Mesenchymal stem cell (in vitro differentiated cells and primary cell): ENCODE measurements around the gene BTBD2.

Experiments used
- DNase-seq: peaks from one replicate; pipeline ENCODE4 v3.0.0-alpha.2; 2013
- H2AFZ ChIP-seq: one replicate; pipeline ENCODE4 v1.6.1; 2013; ENCODE audit warnings: low read depth, mild to moderate bottlenecking, control low read depth, inconsistent platforms, low read length, moderate library complexity
- H2AK5ac ChIP-seq: 2 replicates; pipeline ENCODE4 v1.6.1; 2013; ENCODE audit warnings: low read length, moderate library complexity, mild to moderate bottlenecking, inconsistent platforms; ENCODE audit not compliant: severe bottlenecking
- H2BK120ac ChIP-seq: one replicate; pipeline ENCODE4 v1.6.1; 2013; ENCODE audit warnings: low read depth, mild to moderate bottlenecking, inconsistent platforms, low read length, moderate library complexity
- H2BK12ac ChIP-seq, 2 experiments: one replicate each; pipeline ENCODE4 v1.6.1; 2013; ENCODE audit warnings: inconsistent platforms in 2 of 2, low read length in 2 of 2, mild to moderate bottlenecking in 2 of 2, moderate library complexity in 2 of 2, control low read depth in 1 of 2
- H2BK15ac ChIP-seq: one replicate; pipeline ENCODE4 v1.6.1; 2013; ENCODE audit warnings: mild to moderate bottlenecking, low read depth, inconsistent platforms; ENCODE audit not compliant: poor library complexity, severe bottlenecking
- H2BK5ac ChIP-seq: 2 replicates; pipeline ENCODE4 v1.6.1; 2013; ENCODE audit warnings: low read depth, mild to moderate bottlenecking, low read length, control low read depth, inconsistent platforms; ENCODE audit not compliant: poor library complexity, severe bottlenecking
- H3K14ac ChIP-seq, 2 experiments: one replicate each; pipeline ENCODE4 v1.6.1; 2013; ENCODE audit warnings: inconsistent platforms in 2 of 2, low read length in 2 of 2, control low read depth in 1 of 2, mild to moderate bottlenecking in 1 of 2, moderate library complexity in 1 of 2
- H3K18ac ChIP-seq, 2 experiments: one replicate each; pipeline ENCODE4 v1.6.1; 2013; ENCODE audit warnings: inconsistent platforms in 2 of 2, low read length in 2 of 2, control low read depth in 1 of 2, low read depth in 1 of 2, mild to moderate bottlenecking in 1 of 2
- H3K23ac ChIP-seq, 2 experiments: one replicate each; pipeline ENCODE4 v1.6.1; 2013; ENCODE audit warnings: inconsistent platforms in 2 of 2, low read length in 2 of 2, mild to moderate bottlenecking in 2 of 2, moderate library complexity in 2 of 2, control low read depth in 1 of 2
- H3K27ac ChIP-seq: 2 replicates; pipeline ENCODE4 v1.5.1; 2013; ENCODE audit warnings: mild to moderate bottlenecking, moderate library complexity, low read length, control low read depth, inconsistent platforms; ENCODE audit not compliant: poor library complexity, severe bottlenecking
- H3K27me3 ChIP-seq, 2 experiments: 2 replicates each; pipeline versions ENCODE4 v1.6.1 to v1.7.0; 2013; ENCODE audit warnings: low read length in 2 of 2, mild to moderate bottlenecking in 2 of 2, moderate library complexity in 2 of 2, control low read depth in 1 of 2, inconsistent platforms in 1 of 2; ENCODE audit not compliant: control insufficient read depth in 1 of 2, insufficient read depth in 1 of 2
- H3K36me3 ChIP-seq, 2 experiments: 2 replicates each; pipeline versions ENCODE4 v1.6.1 to v1.7.0; 2013; ENCODE audit warnings: low read length in 2 of 2, control low read depth in 1 of 2, inconsistent platforms in 1 of 2, low read depth in 1 of 2, mild to moderate bottlenecking in 1 of 2; ENCODE audit not compliant: insufficient read depth in 2 of 2, control insufficient read depth in 1 of 2
- H3K4ac ChIP-seq, 2 experiments: one replicate each; pipeline ENCODE4 v1.6.1; 2013; ENCODE audit warnings: inconsistent platforms in 2 of 2, low read length in 2 of 2, mild to moderate bottlenecking in 2 of 2, moderate library complexity in 2 of 2, control low read depth in 1 of 2, low read depth in 1 of 2
- H3K4me1 ChIP-seq: 2 replicates; pipeline ENCODE4 v1.6.1; 2013; ENCODE audit warnings: low read depth, low read length, control low read depth; ENCODE audit not compliant: control insufficient read depth, insufficient read depth
- H3K4me2 ChIP-seq: 2 replicates; pipeline ENCODE4 v1.6.1; 2013; ENCODE audit warnings: low read length, mild to moderate bottlenecking, inconsistent platforms; ENCODE audit not compliant: poor library complexity, severe bottlenecking
- H3K4me3 ChIP-seq, 2 experiments: 2 replicates each; pipeline versions ENCODE4 v1.5.1 to v1.7.0; 2013; ENCODE audit warnings: low read length in 2 of 2, mild to moderate bottlenecking in 2 of 2, control low read depth in 1 of 2, low read depth in 1 of 2; ENCODE audit not compliant: insufficient read depth in 1 of 2
- H3K79me1 ChIP-seq: replicated peaks from 2 replicates; pipeline ENCODE4 v1.6.1; 2013; ENCODE audit warnings: mild to moderate bottlenecking, control low read depth, low read length, inconsistent platforms; ENCODE audit not compliant: poor library complexity, severe bottlenecking
- H3K9ac ChIP-seq: 2 replicates; pipeline ENCODE4 v1.7.0; 2013; ENCODE audit warnings: mild to moderate bottlenecking, low read length, moderate library complexity
- H3K9me3 ChIP-seq: 2 replicates; pipeline ENCODE4 v1.7.0; 2013; ENCODE audit warnings: mild to moderate bottlenecking, low read length; ENCODE audit not compliant: control insufficient read depth
- H4K8ac ChIP-seq: one replicate; pipeline ENCODE4 v1.6.1; 2013; ENCODE audit warnings: inconsistent platforms, mild to moderate bottlenecking, low read length, moderate library complexity
- H4K91ac ChIP-seq: one replicate; pipeline ENCODE4 v1.6.1; 2013; ENCODE audit warnings: mild to moderate bottlenecking, low read length, inconsistent platforms
- WGBS: methylation state at CpG from one replicate; pipeline ENCODE4 v1.1.7; 2013; ENCODE audit warnings: mixed read lengths; 5-methylcytosine and 5-hydroxymethylcytosine counted together

BTBD2 gene

GRCh38 chr19:2021453-2022140 lies 6.1 kb upstream of the BTBD2 start:
- Histone ChIP-seq H3K79me1 (no peaks in the 10 kb centered on the region), H3K4me3 (no peak overlapping the region)
- 64% methylated on average over 2 of the region's 4 CpGs for WGBS

GRCh38 chr19:2018752-2019151 lies 3.2 kb upstream of the BTBD2 start:
- no peak overlapping the region for H3K9ac ChIP-seq
- H3K27ac ChIP-seq = no peak overlapping the region
- no peak overlapping the region for H2BK5ac ChIP-seq
- no peak overlapping the region for H2BK120ac ChIP-seq
- H3K27me3 ChIP-seq = peaks cover 4 to 7% of the 10 kb centered on the region in 2 experiments
- H4K91ac ChIP-seq = no peak overlapping the region
- WGBS = 92% methylated on average over 12 of the region's 13 CpGs
- H3K36me3 ChIP-seq = no peaks in the 10 kb centered on the region
- no peak overlapping the region for H4K8ac ChIP-seq
- H3K79me1 ChIP-seq = peaks cover 12% of the 10 kb centered on the region
- no peak overlapping the region for H3K4me2 ChIP-seq
- no peak overlapping the region for H3K23ac ChIP-seq
- no peak overlapping the region for H3K4me3 ChIP-seq
- H2AFZ ChIP-seq = no peak overlapping the region
- no peak for DNase-seq
- no peaks in the 10 kb centered on the region for H3K9me3 ChIP-seq
- no peak overlapping the region for H2BK15ac ChIP-seq
- peaks cover 20% of the 10 kb centered on the region for H3K4me1 ChIP-seq
- H3K4ac ChIP-seq = no peak overlapping the region
- H2AK5ac ChIP-seq = no peak overlapping the region
- no peak overlapping the region for H3K14ac ChIP-seq
- H3K18ac ChIP-seq = no peak overlapping the region
- H2BK12ac ChIP-seq = no peak overlapping the region

More at GRCh38 chr19:2021453-2022140, 6.1 kb upstream of the BTBD2 start:
- Histone ChIP-seq H2AFZ (no peak overlapping the region), H3K27ac (no peak overlapping the region), H2BK12ac (peak overlapping the region in 1 of 2 experiments; percentile 39), H2AK5ac (no peak overlapping the region), H3K36me3 (no peaks in the 10 kb centered on the region), H3K23ac (no peak overlapping the region), H2BK5ac (no peak overlapping the region), H3K9ac (no peak overlapping the region), H2BK120ac (no peak overlapping the region), H3K9me3 (peaks cover 3% of the 10 kb centered on the region), H3K4ac (no peak overlapping the region), H3K4me2 (no peak overlapping the region), H3K14ac (no peak overlapping the region), H4K91ac (no peak overlapping the region), H4K8ac (no peak overlapping the region), H3K4me1 (no peaks in the 10 kb centered on the region), H2BK15ac (no peak overlapping the region), H3K27me3 (peaks cover 4 to 7% of the 10 kb centered on the region in 2 experiments), H3K18ac (no peak overlapping the region)
- DNase-seq = no peak

- H4K91ac ChIP-seq = peak overlapping the region; percentile 73
- peak; percentile 81 for DNase-seq
- no peak overlapping the region for H3K4ac ChIP-seq
- peak overlapping the region; percentile 33 to 80 for H2BK12ac ChIP-seq
- no peak overlapping the region for H2BK15ac ChIP-seq
- H4K8ac ChIP-seq = peak overlapping the region; percentile 62
- no peak overlapping the region for H3K27ac ChIP-seq
- H2AK5ac ChIP-seq = peak overlapping the region; percentile 85
- no peak overlapping the region for H3K23ac ChIP-seq
- no peak overlapping the region for H2AFZ ChIP-seq
- H3K4me2 ChIP-seq = peak overlapping the region; percentile 33
- peaks cover 26% of the 10 kb centered on the region for H3K79me1 ChIP-seq
- peaks cover 0 to under 1% of the 10 kb centered on the region in 2 experiments for H3K27me3 ChIP-seq
- peak overlapping the region in 1 of 2 experiments; percentile 67 for H3K18ac ChIP-seq
- H3K14ac ChIP-seq = peak overlapping the region in 1 of 2 experiments; percentile 89
- no peaks in the 10 kb centered on the region for H3K9me3 ChIP-seq
- peaks cover 30% of the 10 kb centered on the region for H3K4me1 ChIP-seq
- 94% methylated on average over 22 of the region's 23 CpGs for WGBS
- H2BK120ac ChIP-seq = peak overlapping the region; percentile 58
- peak overlapping the region; percentile 37 to 66 for H3K4me3 ChIP-seq
- H3K9ac ChIP-seq = peak overlapping the region; percentile 73
- H2BK5ac ChIP-seq = peak overlapping the region; percentile 24
- H3K36me3 ChIP-seq = peaks cover 0 to 14% of the 10 kb centered on the region in 2 experiments
Observed at GRCh38 chr19:2016041-2016807, 710 bp upstream of the BTBD2 start.
